Activated CD4-positive, alpha-beta T cell treated with anti-CD3 and anti-CD28 coated beads for 48 hours (primary cell): ENCODE results near the gene PCGF1.

Experiments
- DNase-seq: peaks from one replicate; pipeline ENCODE4 v3.0.0-alpha.2; 2020

The PCGF1 gene

GRCh38 chr2:74514368-74515270 is 7.1 kb upstream of the PCGF1 start, which contains the start of gene TLX2:
TLX2 (plus strand) TSS chr2:74514450; CDS start chr2:74514807, 357 bp downstream.
- no peak for DNase-seq

GRCh38 chr2:74513605-74514367 is 6.3 kb upstream of the PCGF1 start:
- DNase-seq = peak; percentile 49

DNA sequence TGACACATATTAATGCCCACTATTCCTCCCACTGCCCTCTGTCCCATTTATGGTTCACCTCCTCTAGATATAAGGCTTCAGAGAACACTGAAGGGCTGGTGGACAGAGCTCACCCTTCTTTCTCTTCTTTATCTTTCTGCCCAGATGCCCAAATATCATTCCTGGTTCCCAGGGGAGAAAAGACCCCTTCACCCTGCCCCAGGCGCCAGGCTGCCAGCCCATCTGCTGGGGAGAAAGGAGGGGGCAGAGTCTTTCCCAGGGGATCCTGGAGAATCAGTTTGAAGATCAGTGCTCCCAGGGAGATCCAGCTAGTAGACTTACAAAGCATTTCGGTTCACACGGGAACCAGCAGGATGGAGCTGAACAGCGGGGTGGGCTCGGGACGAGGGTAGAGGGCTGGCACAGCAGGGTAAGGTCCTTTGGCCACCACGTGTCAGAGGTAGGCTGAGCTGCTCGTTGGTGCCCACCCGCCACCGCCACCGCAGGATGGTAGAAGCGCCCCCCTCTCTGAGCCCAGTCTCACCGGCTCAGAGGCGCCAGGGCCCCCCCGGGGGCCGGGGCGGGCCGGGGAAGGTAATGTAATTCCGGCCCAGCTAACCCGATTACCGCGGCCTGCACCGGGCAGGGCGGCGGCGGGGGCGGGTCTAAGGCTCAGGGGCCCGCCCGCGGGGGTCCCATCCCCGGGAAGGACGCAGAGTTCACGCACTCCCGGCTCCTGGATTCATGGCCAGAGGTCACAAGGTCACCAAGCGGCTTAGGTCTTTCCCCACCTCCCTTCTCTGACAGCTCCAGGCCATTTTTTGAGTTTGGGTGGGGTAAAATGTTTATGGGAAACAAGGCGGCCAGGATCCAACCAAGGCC is 5.5 kb upstream of the PCGF1 start:
- no peak for DNase-seq

DNA sequence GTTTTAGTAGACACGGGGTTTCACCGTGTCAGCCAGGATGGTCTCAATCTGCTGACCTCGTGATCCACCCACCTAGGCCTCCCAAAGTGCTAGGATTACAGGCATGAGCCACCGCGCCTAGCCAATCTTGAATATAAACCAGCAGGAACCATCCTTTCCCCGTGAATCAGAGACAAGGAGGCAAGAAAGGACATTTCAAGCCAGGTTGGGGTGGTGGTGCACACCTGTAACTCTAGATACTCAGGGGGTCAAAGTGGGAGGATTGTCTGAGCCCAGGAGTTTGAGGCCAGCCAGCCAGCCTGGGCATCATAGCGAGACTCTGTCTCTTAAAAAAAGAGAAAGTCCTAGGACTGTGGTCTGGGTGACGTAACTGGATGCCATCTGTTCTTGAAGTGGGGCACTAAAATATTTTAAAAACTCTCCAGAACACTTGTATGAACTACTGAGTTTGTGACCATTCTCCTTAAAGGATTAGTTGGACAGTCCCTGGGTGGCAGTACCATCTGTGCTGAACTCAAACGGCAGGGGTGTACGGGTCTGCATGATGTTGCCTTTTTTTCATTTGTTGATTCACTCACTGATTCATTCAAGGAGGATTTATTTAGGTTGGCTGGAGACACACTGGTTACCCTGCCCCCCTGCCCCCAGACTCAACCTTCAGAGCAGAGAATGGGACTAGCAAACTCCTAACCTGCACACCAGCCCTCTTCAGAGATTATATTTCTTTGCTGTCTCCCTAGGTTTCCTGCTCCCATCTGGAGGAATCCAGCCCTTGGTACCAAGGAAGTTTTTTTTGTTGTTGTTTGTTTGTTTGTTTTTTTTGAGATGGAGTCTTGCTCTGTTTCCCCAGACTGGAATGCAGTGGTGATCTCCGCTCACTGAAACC is 3.9 kb upstream of the PCGF1 start:
- DNase-seq = no peak

DNA sequence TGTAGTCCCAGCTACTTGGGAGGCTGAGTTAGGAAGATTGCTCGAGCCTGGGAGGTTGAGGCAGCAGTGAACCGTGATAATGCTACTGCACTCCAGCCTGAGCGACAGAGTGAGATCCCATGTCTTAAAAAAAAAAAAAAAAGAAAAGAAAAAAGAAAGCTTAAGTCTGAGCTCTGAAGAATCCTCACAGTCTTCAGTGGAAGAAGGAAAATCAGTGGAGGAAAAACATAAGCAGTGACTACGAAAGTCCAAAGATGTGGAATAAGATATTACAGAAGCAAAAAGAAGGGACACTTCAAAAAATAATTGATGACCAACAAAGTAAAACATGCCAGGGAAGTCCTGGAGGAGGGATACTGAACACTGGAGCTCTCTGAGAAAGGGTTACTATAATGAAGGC is 2.8 kb upstream of the PCGF1 start:
- DNase-seq = no peak

DNA sequence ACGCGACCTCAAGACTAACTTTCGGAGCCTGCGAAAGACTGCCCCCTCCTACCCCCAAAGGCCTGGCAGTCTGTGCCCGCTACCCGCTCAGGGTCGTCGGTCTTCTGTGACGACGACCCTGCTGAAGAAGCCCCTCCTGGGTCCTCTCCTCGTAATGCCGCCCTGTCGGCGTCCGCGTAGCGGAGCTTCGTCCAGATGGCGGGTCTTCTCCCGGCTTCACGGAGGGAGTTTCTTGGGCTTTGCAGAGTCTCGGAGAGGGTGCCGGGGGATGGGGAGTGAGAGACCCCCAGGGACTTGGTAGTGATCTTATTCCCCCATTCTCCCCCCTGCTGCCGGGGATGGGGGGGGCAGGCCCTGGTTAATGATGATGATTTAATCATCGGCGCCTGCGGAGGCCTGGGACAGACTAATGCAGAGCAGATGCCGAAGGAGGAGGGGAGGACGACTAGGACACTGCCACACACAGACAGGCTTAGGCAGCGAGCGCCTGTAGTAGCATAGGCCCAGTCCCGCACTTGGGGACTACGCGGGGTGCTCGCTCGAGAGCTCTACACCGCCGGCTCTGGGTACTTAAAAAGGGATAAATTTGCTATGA is 528 bp upstream of the PCGF1 start:
- DNase-seq = no peak

- no peak for DNase-seq
Observed at GRCh38 chr2:74505448-74506246, 1.8 kb downstream of the PCGF1 start.

DNA sequence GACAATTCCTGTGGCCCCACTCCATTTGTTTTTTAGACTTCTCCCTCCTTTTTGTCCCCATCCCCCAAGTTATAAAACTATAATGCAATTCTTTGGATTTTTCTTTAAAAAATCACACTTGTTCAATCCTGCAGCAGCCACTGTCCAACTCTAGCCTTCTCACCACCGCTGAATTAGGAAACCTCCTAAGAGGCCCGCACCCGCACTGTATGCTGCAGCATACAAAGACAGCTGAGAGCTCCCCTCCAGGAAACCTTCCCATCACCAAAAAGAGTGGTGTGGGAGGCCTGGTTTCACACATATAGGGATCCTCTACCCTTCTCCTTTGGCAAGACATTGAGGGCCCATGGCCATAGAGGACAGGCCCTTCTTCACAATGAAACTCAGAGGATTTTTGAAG is 2.9 kb downstream of the PCGF1 start:
- DNase-seq = no peak

DNA sequence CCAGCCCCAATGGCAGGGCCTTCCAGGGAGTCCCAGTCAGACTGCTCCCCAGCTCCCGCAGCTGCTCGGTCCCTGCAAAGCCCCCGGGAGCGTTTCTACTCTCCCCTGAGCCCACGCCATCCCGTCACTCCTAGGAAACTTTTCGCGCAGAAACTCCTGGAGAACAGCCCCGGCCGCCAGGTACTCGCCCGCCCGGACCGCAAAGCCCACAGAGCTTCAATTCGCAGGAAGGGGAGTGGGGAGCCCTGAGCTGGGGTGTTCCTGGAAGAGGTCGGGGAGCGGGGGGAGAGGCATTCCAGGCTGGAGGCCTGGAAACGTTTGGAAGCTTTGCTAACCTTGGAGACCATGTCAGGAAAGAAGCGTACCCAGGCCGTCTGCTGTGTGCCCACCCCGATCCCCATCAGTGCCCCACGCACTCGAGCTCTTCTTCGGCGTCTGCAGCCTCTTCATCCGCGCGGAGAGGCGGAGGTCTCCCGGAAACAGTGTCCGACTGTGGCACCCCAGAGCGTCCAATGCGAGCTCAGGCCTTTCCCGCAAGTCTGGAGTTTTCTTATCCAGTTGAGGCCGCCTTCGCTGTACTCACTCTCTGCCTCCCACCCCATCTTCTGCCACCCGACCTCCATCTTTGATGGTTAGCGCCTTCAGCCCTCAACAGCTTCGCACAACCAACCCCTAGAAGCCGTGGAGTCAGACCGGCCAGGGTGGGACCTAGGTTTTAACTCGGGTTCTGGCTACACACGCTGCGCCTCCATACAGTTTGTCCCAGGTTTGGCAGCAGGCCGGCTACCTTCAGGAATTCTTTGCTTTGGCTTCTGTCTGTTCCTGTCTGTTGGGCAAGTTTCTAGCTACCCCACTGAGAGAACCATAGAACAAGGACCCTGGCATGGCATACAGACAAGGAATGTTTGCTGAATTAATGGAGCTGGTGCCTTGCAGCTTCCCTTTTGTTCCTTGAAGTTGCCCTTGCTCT is 3.7 kb downstream of the PCGF1 start:
- DNase-seq = no peak

- peak; percentile 61 for DNase-seq
Observed at GRCh38 chr2:74502720-74503505, 4.6 kb downstream of the PCGF1 start.

GRCh38 chr2:74502147-74502719 is 5.3 kb downstream of the PCGF1 start:
- no peak for DNase-seq

- DNase-seq = no peak
Observed at GRCh38 chr2:74501335-74502071, 6.0 kb downstream of the PCGF1 start.

DNA sequence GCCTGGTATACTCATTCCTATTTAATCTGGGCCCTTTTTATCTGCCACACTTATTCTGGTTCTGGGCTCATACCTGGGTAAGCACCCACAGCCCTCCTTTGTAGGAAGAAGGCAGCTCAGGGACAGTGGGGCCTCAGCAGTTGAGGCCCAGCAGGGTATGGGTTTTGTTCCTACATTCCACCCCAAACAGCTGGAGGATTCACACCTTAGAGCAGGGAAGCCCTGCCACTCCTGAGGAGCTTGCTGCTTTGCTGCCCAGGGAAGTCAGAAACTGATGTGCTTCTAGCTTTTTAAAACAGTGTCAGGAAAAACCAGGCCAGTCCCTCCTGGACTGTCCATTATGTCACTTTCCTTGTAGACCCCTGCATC is 6.9 kb downstream of the PCGF1 start:
- DNase-seq = no peak

- DNase-seq = no peak
Observed at GRCh38 chr2:74499940-74500577, 7.4 kb downstream of the PCGF1 start.

DNA sequence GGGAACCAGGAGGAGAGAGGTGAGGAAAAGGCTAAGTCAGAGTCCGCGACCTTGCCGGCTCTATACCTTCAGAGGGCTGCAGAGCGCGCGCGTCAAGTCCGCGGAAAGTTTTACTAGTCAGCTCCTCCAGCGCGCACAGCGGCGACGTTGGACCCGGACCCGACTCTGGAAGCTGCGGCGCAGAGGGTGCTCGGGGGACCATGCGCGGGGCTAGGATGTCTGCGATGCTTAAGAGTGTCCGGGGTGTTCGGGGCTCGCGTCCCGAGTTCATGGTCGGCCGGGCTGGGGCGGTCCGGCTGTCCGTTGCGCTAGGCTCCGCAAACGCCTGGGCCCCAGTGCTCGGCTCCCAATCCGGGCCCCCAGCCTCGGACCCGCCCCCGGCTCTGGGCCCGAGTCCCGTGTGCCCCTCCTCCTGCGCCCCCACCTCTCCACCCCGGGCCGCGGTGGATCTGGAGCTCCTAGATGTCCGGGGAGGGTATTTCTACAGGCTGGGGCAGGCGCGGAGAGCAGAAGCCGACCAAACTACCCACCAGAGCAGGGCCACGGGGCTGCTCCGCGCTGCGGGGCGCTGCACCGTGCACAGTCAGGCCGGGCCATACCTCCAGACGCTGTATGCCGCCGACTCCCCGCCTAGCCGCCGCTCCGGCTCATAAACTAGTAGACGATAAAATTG is 8.1 kb downstream of the PCGF1 start, which contains the start of gene LBX2:
Gene LBX2 (minus strand): TSS at position 337 of the 673 bp plus-strand sequence. CDS start 66 bp downstream, at position 271.
- peak; percentile 66 for DNase-seq
